ENCODE measurements around the gene MED29.

DNA sequence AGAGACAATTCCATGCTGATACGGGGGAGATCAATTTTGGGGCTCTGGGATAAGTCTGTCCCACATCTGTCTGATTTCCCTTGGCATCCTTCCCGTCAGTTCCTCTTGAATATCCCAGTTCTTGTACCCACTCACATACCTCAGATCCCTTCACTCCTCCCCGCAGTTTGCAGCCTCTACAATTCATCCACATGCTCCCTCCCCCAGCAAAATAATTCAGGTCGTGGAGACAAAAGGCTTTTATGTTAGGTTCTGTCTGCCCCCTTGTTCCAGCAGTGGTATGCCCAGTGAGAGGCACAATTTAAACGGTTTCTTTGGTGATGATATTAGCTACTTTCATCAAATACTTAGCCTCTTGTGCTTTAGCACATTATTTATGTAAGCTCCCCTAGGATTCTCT lies 35.0 kb downstream of the MED29 start:
- no peak for TF ChIP-seq CTCF (conservative IDR thresholded peaks at IDR 0.05; ENCODE audit: low read depth, low read length)
- TF ChIP-seq EZH2 (IDR thresholded peaks at IDR 0.05; ENCODE audit: borderline replicate concordance, low read depth, low read length, poor library complexity, severe bottlenecking): no peak

Measured in A673 (cell line).